ENCODE data around the gene USB1.

Gene USB1

GRCh38 chr16:58010886-58011285, 9.7 kb downstream of the USB1 start:
- no peaks in the 10 kb centered on the region for H3K4me1 ChIP-seq (ENCODE audit: control insufficient read depth, low read depth, low read length)
- no peaks in the 10 kb centered on the region for H3K9me3 ChIP-seq (ENCODE audit: control insufficient read depth, low read depth, low read length)
- H3K27ac ChIP-seq (ENCODE audit: low read length) = no peak overlapping the region
- H3K4me3 ChIP-seq (ENCODE audit: low read length) = no peak overlapping the region
- peaks cover 11% of the 10 kb centered on the region for H3K36me3 ChIP-seq (ENCODE audit: control insufficient read depth, low read depth, low read length)
- no peak overlapping the region for H3K9ac ChIP-seq (ENCODE audit: low read length)
- no peaks in the 10 kb centered on the region for H3K27me3 ChIP-seq (ENCODE audit: control insufficient read depth, insufficient read depth, low read length)

- no peaks in the 10 kb centered on the region for H3K9me3 ChIP-seq (ENCODE audit: control insufficient read depth, low read depth, low read length)
- H3K27me3 ChIP-seq (ENCODE audit: control insufficient read depth, insufficient read depth, low read length) = no peaks in the 10 kb centered on the region
- H3K9ac ChIP-seq (ENCODE audit: low read length) = no peak overlapping the region
- no peaks in the 10 kb centered on the region for H3K4me1 ChIP-seq (ENCODE audit: control insufficient read depth, low read depth, low read length)
- no peak overlapping the region for H3K4me3 ChIP-seq (ENCODE audit: low read length)
- H3K36me3 ChIP-seq (ENCODE audit: control insufficient read depth, low read depth, low read length) = peaks cover 11% of the 10 kb centered on the region
- H3K27ac ChIP-seq (ENCODE audit: low read length) = no peak overlapping the region
Measured at GRCh38 chr16:58011652-58012051, 10.4 kb downstream of the USB1 start.

- Histone ChIP-seq H3K9me3 (ENCODE audit: control insufficient read depth, low read depth, low read length) (no peaks in the 10 kb centered on the region), H3K4me1 (ENCODE audit: control insufficient read depth, low read depth, low read length) (no peaks in the 10 kb centered on the region), H3K4me3 (ENCODE audit: low read length) (no peak overlapping the region), H3K9ac (ENCODE audit: low read length) (no peak overlapping the region), H3K27me3 (ENCODE audit: control insufficient read depth, insufficient read depth, low read length) (no peaks in the 10 kb centered on the region), H3K27ac (ENCODE audit: low read length) (no peak overlapping the region), H3K36me3 (ENCODE audit: control insufficient read depth, low read depth, low read length) (peaks cover 11% of the 10 kb centered on the region)
Measured at GRCh38 chr16:58012481-58012880, 11.3 kb downstream of the USB1 start.

- no peak overlapping the region for H3K27ac ChIP-seq (ENCODE audit: low read length)
- no peak overlapping the region for H3K9ac ChIP-seq (ENCODE audit: low read length)
- no peaks in the 10 kb centered on the region for H3K4me1 ChIP-seq (ENCODE audit: control insufficient read depth, low read depth, low read length)
- H3K9me3 ChIP-seq (ENCODE audit: control insufficient read depth, low read depth, low read length) = no peaks in the 10 kb centered on the region
- H3K4me3 ChIP-seq (ENCODE audit: low read length) = no peak overlapping the region
- H3K36me3 ChIP-seq (ENCODE audit: control insufficient read depth, low read depth, low read length) = peaks cover 11% of the 10 kb centered on the region
- no peaks in the 10 kb centered on the region for H3K27me3 ChIP-seq (ENCODE audit: control insufficient read depth, insufficient read depth, low read length)
Measured at GRCh38 chr16:58013201-58013956, 12.2 kb downstream of the USB1 start.

- H3K4me1 ChIP-seq (ENCODE audit: control insufficient read depth, low read depth, low read length) = no peaks in the 10 kb centered on the region
- no peaks in the 10 kb centered on the region for H3K27me3 ChIP-seq (ENCODE audit: control insufficient read depth, insufficient read depth, low read length)
- H3K27ac ChIP-seq (ENCODE audit: low read length) = no peak overlapping the region
- H3K9ac ChIP-seq (ENCODE audit: low read length) = no peak overlapping the region
- peaks cover 4% of the 10 kb centered on the region for H3K36me3 ChIP-seq (ENCODE audit: control insufficient read depth, low read depth, low read length)
- H3K9me3 ChIP-seq (ENCODE audit: control insufficient read depth, low read depth, low read length) = no peaks in the 10 kb centered on the region
- H3K4me3 ChIP-seq (ENCODE audit: low read length) = no peak overlapping the region
Measured at GRCh38 chr16:58016840-58017446, 15.7 kb downstream of the USB1 start.

- peaks cover 8% of the 10 kb centered on the region for H3K27me3 ChIP-seq (ENCODE audit: control insufficient read depth, insufficient read depth, low read length)
- no peak overlapping the region for H3K4me3 ChIP-seq (ENCODE audit: low read length)
- H3K4me1 ChIP-seq (ENCODE audit: control insufficient read depth, low read depth, low read length) = peaks cover 12% of the 10 kb centered on the region
- H3K36me3 ChIP-seq (ENCODE audit: control insufficient read depth, low read depth, low read length) = no peaks in the 10 kb centered on the region
- H3K27ac ChIP-seq (ENCODE audit: low read length) = no peak overlapping the region
- H3K9me3 ChIP-seq (ENCODE audit: control insufficient read depth, low read depth, low read length) = no peaks in the 10 kb centered on the region
- no peak overlapping the region for H3K9ac ChIP-seq (ENCODE audit: low read length)
Measured at GRCh38 chr16:58018803-58019202, 17.6 kb downstream of the USB1 start.

GRCh38 chr16:58019866-58020538, 18.8 kb downstream of the USB1 start:
- H3K27me3 ChIP-seq (ENCODE audit: control insufficient read depth, insufficient read depth, low read length) = peaks cover 20% of the 10 kb centered on the region
- H3K36me3 ChIP-seq (ENCODE audit: control insufficient read depth, low read depth, low read length) = no peaks in the 10 kb centered on the region
- no peak overlapping the region for H3K27ac ChIP-seq (ENCODE audit: low read length)
- no peak overlapping the region for H3K4me3 ChIP-seq (ENCODE audit: low read length)
- no peak overlapping the region for H3K9ac ChIP-seq (ENCODE audit: low read length)
- no peaks in the 10 kb centered on the region for H3K9me3 ChIP-seq (ENCODE audit: control insufficient read depth, low read depth, low read length)
- peaks cover 12% of the 10 kb centered on the region for H3K4me1 ChIP-seq (ENCODE audit: control insufficient read depth, low read depth, low read length)

GRCh38 chr16:58020628-58021521, 19.7 kb downstream of the USB1 start:
- Histone ChIP-seq H3K27me3 (ENCODE audit: control insufficient read depth, insufficient read depth, low read length) (peaks cover 21% of the 10 kb centered on the region), H3K27ac (ENCODE audit: low read length) (no peak overlapping the region), H3K36me3 (ENCODE audit: control insufficient read depth, low read depth, low read length) (no peaks in the 10 kb centered on the region)

GRCh38 chr16:58021661-58022551, 20.7 kb downstream of the USB1 start:
- Histone ChIP-seq H3K27me3 (ENCODE audit: control insufficient read depth, insufficient read depth, low read length) (peaks cover 21% of the 10 kb centered on the region), H3K27ac (ENCODE audit: low read length) (no peak overlapping the region), H3K9me3 (ENCODE audit: control insufficient read depth, low read depth, low read length) (no peaks in the 10 kb centered on the region), H3K9ac (ENCODE audit: low read length) (no peak overlapping the region), H3K4me3 (ENCODE audit: low read length) (no peak overlapping the region), H3K36me3 (ENCODE audit: control insufficient read depth, low read depth, low read length) (no peaks in the 10 kb centered on the region), H3K4me1 (ENCODE audit: control insufficient read depth, low read depth, low read length) (peaks cover 12% of the 10 kb centered on the region)

More at GRCh38 chr16:58020628-58021521, 19.7 kb downstream of the USB1 start:
- H3K9me3 ChIP-seq (ENCODE audit: control insufficient read depth, low read depth, low read length) = no peaks in the 10 kb centered on the region
- no peak overlapping the region for H3K4me3 ChIP-seq (ENCODE audit: low read length)
- H3K9ac ChIP-seq (ENCODE audit: low read length) = no peak overlapping the region
- H3K4me1 ChIP-seq (ENCODE audit: control insufficient read depth, low read depth, low read length) = peaks cover 12% of the 10 kb centered on the region

- Histone ChIP-seq H3K9ac (ENCODE audit: low read length) (no peak overlapping the region), H3K4me1 (ENCODE audit: control insufficient read depth, low read depth, low read length) (peaks cover 13% of the 10 kb centered on the region), H3K4me3 (ENCODE audit: low read length) (no peak overlapping the region), H3K27me3 (ENCODE audit: control insufficient read depth, insufficient read depth, low read length) (peaks cover 21% of the 10 kb centered on the region), H3K36me3 (ENCODE audit: control insufficient read depth, low read depth, low read length) (no peaks in the 10 kb centered on the region), H3K9me3 (ENCODE audit: control insufficient read depth, low read depth, low read length) (no peaks in the 10 kb centered on the region), H3K27ac (ENCODE audit: low read length) (no peak overlapping the region)
Measured at GRCh38 chr16:58022601-58023371, 21.6 kb downstream of the USB1 start.
